Liver (tissue), 3 donors: ENCODE measurements around the gene NBEA.

ENCODE experiments used
- EGR1 ChIP-seq, 2 donors: IDR thresholded peaks; 2 replicates each; pipeline ENCODE4 v1.6.1; 2016 to 2018; ENCODE audit warnings: antibody characterized with exemption in 2 of 2, low read depth in 2 of 2
- GABPA ChIP-seq, 2 donors: IDR thresholded peaks in 1 of 2; conservative IDR thresholded peaks in 1 of 2; 2 replicates each; pipeline ENCODE4 v1.6.1; 2016; ENCODE audit warnings: antibody characterized with exemption in 2 of 2, mild to moderate bottlenecking in 1 of 2, moderate library complexity in 1 of 2
- HNF4G ChIP-seq: IDR thresholded peaks from 2 replicates; pipeline ENCODE4 v1.6.1; 2016; ENCODE audit warnings: antibody characterized with exemption
- RAD21 ChIP-seq, 2 donors: IDR thresholded peaks; 2 replicates each; pipeline ENCODE4 v1.6.1; 2016; ENCODE audit warnings: antibody characterized with exemption in 2 of 2, mild to moderate bottlenecking in 2 of 2
- RXRA ChIP-seq, 2 donors: IDR thresholded peaks; 2 replicates each; pipeline ENCODE4 v1.6.1; 2017 to 2018; ENCODE audit warnings: antibody characterized with exemption in 2 of 2, mild to moderate bottlenecking in 1 of 2
- SP1 ChIP-seq: IDR thresholded peaks from 2 replicates; pipeline ENCODE4 v1.6.1; 2018; ENCODE audit warnings: antibody characterized with exemption, mild to moderate bottlenecking
- TAF1 ChIP-seq: conservative IDR thresholded peaks from 2 replicates; pipeline ENCODE4 v1.6.1; 2016; ENCODE audit warnings: antibody characterized with exemption, mild to moderate bottlenecking
- YY1 ChIP-seq: IDR thresholded peaks from 2 replicates; pipeline ENCODE4 v1.6.1; 2016; ENCODE audit warnings: antibody characterized with exemption, mild to moderate bottlenecking
- TF ChIP-seq, protein P1 (sequence below): fragments of 150-350 bp; IDR thresholded peaks from 2 replicates; pipeline ENCODE4 v1.5.1; 2017; ENCODE audit warnings: improper control_type of control experiment, low read depth, low read length; ENCODE audit not compliant: missing input control
- TF ChIP-seq, protein P2 (sequence below): IDR thresholded peaks from 2 replicates; pipeline ENCODE4 v1.6.1; 2016; ENCODE audit warnings: antibody characterized with exemption, mild to moderate bottlenecking
- TF ChIP-seq, protein P3 (sequence below): IDR thresholded peaks from 2 replicates; pipeline ENCODE4 v1.6.1; 2016; ENCODE audit warnings: antibody characterized with exemption
- TF ChIP-seq, protein P4 (sequence below): IDR thresholded peaks from 2 replicates; pipeline ENCODE4 v1.6.1; 2016; ENCODE audit warnings: antibody characterized with exemption
- donor health status: healthy.
- donor health status: healthy.

DNA sequence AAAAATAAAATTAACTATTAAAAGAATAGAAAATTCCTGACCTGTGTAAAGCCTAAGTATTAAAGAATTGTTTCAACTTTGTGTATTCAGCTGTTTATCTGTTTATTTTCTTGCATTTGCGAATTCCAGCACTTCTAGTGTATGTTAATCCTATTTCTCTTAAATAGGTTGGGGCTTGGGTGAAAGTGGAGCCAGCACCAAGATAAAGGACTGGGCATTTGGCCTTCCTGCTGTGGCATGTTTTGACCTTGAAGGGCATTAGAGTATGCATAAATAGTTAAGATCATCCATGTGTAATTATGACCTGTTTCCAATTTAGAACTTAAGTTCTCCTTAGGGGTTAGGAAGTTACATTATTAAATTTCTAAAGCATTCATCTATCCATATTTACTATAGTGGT, 151.3 kb downstream of the NBEA start:
- TF ChIP-seq TAF1 (no peak), HNF4G (no peak), RAD21 (IDR thresholded peaks at IDR 0.05) (no peak), SP1 (no peak), RXRA (IDR thresholded peaks at IDR 0.05) (no peak), GABPA (IDR thresholded peaks at IDR 0.05 in 1 of 2, conservative IDR thresholded peaks at IDR 0.05 in 1 of 2) (no peak), EGR1 (IDR thresholded peaks at IDR 0.05; ENCODE audit: low read depth in 2 of 2) (no peak), YY1 (no peak)
- TF ChIP-seq, protein P1, sequence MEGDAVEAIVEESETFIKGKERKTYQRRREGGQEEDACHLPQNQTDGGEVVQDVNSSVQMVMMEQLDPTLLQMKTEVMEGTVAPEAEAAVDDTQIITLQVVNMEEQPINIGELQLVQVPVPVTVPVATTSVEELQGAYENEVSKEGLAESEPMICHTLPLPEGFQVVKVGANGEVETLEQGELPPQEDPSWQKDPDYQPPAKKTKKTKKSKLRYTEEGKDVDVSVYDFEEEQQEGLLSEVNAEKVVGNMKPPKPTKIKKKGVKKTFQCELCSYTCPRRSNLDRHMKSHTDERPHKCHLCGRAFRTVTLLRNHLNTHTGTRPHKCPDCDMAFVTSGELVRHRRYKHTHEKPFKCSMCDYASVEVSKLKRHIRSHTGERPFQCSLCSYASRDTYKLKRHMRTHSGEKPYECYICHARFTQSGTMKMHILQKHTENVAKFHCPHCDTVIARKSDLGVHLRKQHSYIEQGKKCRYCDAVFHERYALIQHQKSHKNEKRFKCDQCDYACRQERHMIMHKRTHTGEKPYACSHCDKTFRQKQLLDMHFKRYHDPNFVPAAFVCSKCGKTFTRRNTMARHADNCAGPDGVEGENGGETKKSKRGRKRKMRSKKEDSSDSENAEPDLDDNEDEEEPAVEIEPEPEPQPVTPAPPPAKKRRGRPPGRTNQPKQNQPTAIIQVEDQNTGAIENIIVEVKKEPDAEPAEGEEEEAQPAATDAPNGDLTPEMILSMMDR, result no peak
- TF ChIP-seq, protein P2, sequence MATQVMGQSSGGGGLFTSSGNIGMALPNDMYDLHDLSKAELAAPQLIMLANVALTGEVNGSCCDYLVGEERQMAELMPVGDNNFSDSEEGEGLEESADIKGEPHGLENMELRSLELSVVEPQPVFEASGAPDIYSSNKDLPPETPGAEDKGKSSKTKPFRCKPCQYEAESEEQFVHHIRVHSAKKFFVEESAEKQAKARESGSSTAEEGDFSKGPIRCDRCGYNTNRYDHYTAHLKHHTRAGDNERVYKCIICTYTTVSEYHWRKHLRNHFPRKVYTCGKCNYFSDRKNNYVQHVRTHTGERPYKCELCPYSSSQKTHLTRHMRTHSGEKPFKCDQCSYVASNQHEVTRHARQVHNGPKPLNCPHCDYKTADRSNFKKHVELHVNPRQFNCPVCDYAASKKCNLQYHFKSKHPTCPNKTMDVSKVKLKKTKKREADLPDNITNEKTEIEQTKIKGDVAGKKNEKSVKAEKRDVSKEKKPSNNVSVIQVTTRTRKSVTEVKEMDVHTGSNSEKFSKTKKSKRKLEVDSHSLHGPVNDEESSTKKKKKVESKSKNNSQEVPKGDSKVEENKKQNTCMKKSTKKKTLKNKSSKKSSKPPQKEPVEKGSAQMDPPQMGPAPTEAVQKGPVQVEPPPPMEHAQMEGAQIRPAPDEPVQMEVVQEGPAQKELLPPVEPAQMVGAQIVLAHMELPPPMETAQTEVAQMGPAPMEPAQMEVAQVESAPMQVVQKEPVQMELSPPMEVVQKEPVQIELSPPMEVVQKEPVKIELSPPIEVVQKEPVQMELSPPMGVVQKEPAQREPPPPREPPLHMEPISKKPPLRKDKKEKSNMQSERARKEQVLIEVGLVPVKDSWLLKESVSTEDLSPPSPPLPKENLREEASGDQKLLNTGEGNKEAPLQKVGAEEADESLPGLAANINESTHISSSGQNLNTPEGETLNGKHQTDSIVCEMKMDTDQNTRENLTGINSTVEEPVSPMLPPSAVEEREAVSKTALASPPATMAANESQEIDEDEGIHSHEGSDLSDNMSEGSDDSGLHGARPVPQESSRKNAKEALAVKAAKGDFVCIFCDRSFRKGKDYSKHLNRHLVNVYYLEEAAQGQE, result no peak
- TF ChIP-seq, protein P3, sequence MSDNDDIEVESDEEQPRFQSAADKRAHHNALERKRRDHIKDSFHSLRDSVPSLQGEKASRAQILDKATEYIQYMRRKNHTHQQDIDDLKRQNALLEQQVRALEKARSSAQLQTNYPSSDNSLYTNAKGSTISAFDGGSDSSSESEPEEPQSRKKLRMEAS, result no peak
- TF ChIP-seq, protein P4, sequence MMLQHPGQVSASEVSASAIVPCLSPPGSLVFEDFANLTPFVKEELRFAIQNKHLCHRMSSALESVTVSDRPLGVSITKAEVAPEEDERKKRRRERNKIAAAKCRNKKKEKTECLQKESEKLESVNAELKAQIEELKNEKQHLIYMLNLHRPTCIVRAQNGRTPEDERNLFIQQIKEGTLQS, result no peak
